Activated CD4-positive, CD25-positive, alpha-beta regulatory T cell (primary cell): ENCODE measurements around the gene PRSS23.

Source experiments
- DNase-seq, 4 experiments: peaks; one replicate each; lab custom pipeline; 2025; lab: John Stamatoyannopoulos, UW

The PRSS23 gene

DNA sequence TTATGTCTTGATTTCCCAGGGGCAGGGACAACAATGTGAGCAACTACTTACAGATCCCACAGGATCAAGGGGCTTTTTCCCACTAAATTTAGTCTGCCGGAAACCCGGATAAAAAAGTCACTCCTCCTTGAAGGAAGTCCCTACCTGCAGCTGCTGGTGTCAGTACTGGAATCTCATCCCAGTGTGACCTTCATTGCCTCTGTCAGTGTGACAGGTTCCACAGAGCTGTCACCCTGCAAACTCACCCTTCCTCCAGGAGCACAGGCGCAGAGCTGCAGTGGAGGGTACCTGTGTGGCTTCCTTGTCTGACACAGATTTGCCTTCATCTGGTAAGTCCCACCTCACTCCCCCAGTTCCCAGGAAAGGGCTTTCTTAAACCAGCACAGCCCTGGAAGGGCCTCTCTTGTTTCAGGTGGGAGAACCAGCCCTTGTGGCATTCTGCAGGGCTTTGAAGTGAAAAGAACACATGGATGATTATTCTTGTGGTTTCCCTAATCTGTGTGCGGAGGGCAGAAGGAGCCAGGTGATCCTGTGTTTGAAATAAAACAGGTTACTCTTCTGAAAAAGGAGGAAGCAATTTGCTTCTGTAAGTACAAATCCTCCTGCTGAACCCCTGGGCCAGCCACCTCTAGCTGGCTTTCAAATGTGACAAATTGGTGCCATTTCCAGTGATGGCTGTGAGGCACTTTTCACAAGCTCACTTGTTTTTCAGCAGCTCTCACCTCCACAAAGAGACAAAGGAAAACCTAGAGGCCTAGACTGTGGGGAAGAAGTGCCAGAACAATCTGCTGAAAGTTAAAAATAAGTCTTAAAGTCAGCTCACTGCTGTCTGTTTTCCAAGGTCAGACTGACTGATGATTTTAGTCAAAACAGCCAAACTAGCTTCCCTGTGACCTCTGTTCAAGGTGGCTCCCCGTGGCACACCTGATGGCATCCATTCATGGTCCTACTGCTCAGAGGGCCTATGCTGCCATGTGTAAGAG is 9.2 kb upstream of the PRSS23 start:
- DNase-seq = no peak

GRCh38 chr11:86792150-86792549 is 8.2 kb upstream of the PRSS23 start:
- DNase-seq = no peak

- DNase-seq = no peak
Measured at GRCh38 chr11:86793307-86793706, 7.0 kb upstream of the PRSS23 start.

GRCh38 chr11:86795511-86795910 is 4.8 kb upstream of the PRSS23 start:
- DNase-seq = no peak

GRCh38 chr11:86795949-86796348 is 4.4 kb upstream of the PRSS23 start:
- no peak for DNase-seq

DNA sequence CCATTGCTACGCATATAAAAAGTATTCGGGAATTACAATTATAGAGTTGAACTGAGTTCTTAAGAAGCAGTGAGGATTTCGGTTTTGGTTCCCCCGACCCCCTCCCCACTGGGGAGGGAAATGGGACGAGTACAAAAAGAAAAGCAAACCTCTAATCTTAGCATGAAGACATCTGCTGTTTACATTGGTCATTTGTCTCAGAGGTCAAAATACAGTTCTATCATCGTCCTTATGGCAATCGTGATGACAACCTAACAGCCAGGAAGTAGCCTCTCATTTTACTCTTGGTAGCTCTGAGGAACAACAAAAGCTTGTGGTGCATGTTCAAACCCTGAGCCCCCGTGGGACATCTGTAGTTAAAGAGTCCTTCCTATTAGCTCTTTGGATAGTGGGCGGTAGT is 3.2 kb upstream of the PRSS23 start:
- no peak for DNase-seq

DNA sequence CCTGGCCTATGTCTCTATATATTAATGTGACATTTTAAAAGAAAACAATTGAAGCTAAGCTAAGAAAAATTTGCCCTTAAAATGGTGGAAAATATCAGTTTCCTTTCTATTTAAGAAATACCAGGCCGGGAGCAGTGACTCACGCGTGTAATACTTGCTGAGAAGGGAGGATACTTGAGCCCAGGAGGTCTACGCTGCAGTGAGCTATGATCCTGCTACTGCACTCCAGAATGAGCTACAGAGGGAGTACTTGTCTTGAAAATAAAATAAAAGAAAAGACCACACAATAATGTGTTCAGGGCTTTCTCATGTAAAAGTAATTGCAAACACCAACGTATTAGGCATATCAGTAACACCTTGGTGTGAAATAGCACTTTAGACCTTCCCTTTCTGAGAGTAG is 1.4 kb upstream of the PRSS23 start:
- DNase-seq = no peak

- no peak for DNase-seq
Measured at GRCh38 chr11:86799680-86800075, 664 bp upstream of the PRSS23 start.

GRCh38 chr11:86800960-86801272 is 574 bp downstream of the PRSS23 start:
- DNase-seq = no peak

GRCh38 chr11:86801364-86801763 is 1.0 kb downstream of the PRSS23 start:
- no peak for DNase-seq

GRCh38 chr11:86802146-86802545 is 1.8 kb downstream of the PRSS23 start:
- DNase-seq = no peak

GRCh38 chr11:86802601-86803051 is 2.3 kb downstream of the PRSS23 start:
- no peak for DNase-seq

- DNase-seq = no peak
Measured at GRCh38 chr11:86803136-86804045, 3.0 kb downstream of the PRSS23 start.

DNA sequence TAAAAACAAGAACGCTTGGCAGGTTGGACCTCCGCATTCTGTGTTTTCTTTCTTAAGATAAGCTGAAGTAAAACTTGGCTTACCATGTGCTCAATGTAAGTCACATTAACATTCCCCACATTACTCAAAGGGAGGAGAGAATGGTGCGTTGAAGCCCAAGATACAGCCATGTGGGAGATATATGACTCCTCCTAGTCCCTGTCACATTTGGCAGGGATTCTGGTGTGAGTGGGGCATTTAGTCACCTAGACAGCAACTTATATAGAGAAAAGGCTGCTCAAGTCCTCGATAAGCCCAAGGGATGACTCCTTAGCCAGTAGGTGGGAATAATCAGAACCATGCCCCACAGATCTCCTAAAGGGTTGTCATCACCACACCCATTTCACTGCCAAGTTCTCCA is 4.6 kb downstream of the PRSS23 start:
- no peak for DNase-seq

DNA sequence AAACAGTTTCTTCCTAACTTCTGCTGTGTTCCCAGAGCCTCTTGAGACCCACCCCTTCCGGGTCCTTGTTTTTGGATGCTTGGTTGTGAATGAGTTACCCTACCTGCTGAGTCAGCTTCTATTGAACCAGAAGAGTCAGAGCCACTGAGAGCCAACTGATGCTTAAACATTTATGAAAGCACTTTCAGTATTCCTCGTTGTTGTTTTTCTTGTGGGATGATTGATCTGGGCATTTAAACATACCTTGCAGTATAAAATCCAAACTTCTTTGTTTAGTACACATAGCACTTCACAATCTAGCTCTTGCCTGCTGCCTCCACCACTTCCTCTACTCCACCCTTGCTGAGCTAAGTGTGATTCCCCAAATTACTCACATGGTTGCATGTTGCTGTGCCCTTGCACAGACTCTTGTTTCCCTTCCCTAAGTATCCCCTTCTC is 5.5 kb downstream of the PRSS23 start:
- DNase-seq = no peak

DNA sequence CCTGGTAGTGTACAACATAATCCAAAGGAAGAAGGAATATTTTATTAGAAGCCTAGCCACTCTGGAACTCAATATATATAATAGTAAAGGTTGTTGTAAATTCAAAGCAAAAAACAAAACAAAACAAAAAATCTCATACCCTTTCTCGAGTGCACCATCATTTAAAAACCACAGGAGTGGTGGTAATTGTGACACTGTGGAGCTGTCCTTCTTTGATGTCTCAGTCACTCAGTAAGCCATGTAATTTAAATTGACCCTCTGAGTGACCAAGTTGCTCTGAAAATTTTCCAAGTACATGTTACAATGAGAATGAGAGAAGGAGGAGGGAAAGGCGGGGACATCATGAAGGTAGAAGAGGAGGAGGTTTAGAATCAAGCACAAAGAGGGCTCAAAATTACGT is 6.6 kb downstream of the PRSS23 start:
- DNase-seq = no peak

GRCh38 chr11:86807360-86807759 is 7.0 kb downstream of the PRSS23 start:
- no peak for DNase-seq

DNA sequence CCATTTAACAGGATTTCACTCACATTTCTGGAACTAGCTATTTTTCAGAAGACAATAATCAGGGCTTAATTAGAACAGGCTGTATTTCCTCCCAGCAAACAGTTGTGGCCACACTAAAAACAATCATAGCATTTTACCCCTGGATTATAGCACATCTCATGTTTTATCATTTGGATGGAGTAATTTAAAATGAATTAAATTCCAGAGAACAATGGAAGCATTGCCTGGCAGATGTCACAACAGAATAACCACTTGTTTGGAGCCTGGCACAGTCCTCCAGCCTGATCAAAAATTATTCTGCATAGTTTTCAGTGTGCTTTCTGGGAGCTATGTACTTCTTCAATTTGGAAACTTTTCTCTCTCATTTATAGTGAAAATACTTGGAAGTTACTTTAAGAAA is 9.2 kb downstream of the PRSS23 start:
- no peak for DNase-seq

- DNase-seq = no peak
Measured at GRCh38 chr11:86810288-86810687, 9.9 kb downstream of the PRSS23 start.

GRCh38 chr11:86811637-86812321 is 11.4 kb downstream of the PRSS23 start:
- DNase-seq = no peak

DNA sequence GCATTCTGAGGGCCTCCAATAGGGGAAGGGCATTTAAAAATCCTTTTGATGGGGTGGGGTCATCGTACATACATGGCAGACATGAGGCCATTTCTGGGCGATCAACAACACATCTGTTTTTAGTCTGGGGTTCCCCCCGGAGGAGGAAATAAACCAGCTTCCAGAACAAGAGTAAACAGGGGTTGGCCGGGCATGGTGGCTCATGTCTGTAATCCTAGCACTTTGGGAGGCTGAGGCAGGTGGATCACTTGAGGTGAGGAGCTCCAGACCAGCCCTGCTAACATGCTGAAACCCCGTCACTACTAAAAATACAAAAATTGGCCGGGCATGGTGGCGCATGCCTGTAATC is 12.0 kb downstream of the PRSS23 start:
- no peak for DNase-seq

DNA sequence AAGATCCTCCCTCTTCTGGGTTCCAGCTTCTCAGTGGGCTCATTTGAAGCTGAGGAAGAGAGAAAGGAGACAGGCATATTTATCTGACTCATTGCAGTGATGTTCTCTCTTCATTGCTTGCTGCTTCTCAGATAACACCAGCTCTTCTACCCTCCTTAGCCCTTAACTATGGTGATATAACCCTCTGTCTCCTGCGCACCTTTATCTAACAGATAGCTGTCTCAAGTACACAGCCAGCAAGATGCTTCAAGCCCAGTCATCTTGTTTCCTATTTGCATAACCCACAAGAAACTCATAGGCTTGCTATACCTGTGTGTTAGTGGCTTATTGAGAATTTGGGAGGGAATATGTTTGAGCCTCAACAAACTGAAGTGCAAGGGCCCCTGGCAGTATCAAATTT is 12.6 kb downstream of the PRSS23 start:
- no peak for DNase-seq
